NCI-H1436 treated with DMSO at 0.1 percent for 48 hours (cell line): ENCODE data around the gene AGPS.
"Not testable (repeated sequence)": the region's sequence is repeated elsewhere in the genome, so short reads cannot be mapped to it uniquely, and the experiment has no call there.

Experiments used
- DNase-seq: peaks from one replicate; lab custom pipeline; 2025; lab: John Stamatoyannopoulos, UW

The AGPS gene

DNA sequence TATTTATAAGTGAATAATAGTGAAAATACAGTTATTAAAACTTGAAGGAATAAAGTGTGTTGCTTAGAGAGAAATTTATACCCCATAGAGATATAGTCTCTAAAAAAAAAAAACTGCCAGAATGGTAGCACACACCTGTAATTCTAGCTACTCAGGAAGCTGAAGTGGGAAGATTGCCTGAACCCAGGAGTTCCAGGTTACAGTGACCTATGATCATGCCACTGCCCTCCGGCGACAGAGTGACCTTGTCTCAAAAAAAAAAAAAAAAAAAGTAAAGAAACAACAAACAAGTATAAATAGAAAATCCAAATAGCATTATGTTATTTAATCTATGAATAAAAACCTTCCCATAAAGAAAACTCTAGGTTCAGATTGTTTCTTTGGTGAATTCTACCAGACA lies 7.4 kb upstream of the AGPS start:
- DNase-seq, result no peak

DNA sequence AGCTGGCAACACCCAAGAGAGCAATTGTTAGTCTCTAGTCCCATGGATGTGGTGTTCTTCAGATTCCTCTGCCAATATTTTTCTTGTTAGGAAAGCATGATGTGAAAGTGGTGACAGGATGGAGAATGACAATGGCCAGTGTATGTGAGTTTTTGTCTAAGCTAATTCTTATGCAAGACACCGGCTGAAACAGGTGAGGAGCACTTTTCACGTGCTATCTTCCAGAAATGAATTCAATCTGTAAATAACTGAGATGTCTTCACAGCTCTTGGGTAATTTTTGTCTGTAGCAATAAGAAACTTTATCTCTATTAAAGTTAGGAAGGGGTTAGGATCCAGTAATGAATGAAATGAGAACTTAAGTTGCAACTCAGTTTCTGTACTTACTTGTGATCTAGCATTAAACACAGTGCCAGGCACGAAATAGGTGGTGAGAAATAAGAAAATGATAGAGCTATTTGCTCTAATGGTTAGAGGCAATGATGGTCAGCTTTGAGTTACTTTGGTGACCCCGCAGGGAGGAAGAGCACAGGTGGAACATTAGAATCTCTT lies 676 bp upstream of the AGPS start:
- DNase-seq, result no peak

DNA sequence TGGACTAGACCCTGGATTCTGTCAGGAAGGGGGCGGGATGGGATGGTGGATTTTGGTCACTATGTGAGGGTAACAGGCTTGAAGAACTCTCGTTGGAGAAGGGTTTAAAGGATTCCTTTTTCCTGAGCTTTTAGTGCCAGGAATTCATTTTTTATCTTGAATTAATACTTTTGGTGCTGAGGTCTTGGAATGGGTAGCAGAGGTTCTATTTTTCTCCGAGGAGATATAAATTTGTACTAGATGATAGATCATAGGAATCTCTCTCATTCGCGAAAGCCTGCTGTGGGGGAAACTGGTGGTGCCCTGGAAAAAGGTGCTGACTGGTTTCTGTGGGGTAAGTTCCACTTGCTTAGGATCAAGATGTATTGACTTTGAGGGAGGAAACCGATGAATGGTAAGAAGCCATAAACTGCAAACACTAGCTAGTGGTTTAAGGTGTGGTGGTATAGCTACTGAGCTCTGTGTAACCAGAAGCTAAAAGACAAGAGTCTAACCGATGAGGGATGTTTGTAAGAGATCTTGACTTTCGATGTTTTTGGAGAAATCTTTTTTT lies 706 bp downstream of the AGPS start:
- DNase-seq, result no peak

DNA sequence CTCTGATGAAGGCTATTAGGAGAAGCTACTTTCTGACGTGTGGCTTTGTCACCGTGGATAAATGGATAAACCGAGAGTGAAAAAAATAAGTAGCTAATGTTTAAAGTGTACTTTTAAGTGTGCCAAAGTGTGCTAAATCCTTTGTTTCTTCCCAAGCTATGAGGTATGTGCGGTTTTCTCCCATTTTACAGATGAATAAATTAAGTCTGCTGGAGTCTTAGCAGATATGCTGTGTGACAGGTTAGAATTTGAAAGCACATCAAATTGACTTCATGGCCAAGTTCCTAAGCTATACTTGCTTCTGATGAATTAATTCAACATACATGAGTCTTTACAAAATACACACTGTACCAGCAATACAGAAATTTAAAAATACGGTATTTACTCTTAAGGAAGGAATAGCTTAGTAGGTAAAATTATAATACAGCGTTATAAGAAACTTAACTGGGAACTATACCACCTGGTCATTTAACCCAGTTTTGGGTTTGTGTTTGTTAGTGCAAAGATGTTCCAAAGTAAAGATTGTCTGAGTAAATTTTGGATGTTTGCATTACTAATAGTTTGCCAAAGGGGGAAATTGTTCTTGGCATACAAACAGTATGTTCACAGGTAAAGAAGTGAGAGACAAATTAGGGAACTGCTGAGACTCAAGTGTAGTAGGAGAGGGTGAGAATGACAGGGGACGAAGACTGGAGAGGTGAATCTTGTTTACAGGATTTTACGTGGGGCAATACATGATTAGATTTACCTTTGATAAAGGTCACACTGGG lies 1.4 kb downstream of the AGPS start:
- no peak for DNase-seq

DNA sequence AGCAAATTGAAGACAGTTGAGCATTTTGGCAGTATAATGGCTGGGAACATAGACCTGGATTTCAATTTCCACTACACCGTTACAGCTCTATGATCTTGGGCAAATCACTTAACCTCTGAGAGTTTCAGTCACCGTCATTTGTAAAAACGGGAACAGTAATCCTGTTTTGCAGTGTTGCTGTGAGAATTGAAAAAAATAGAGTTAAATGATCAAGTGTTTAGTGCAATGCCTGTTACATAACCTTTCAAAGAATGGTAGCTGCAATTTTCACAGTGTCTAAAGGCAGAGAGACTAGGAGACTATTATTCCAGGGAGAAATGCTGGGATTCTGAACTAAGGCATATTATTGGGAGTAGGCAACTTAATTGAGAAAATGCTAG lies 2.0 kb downstream of the AGPS start:
- no peak for DNase-seq

DNA sequence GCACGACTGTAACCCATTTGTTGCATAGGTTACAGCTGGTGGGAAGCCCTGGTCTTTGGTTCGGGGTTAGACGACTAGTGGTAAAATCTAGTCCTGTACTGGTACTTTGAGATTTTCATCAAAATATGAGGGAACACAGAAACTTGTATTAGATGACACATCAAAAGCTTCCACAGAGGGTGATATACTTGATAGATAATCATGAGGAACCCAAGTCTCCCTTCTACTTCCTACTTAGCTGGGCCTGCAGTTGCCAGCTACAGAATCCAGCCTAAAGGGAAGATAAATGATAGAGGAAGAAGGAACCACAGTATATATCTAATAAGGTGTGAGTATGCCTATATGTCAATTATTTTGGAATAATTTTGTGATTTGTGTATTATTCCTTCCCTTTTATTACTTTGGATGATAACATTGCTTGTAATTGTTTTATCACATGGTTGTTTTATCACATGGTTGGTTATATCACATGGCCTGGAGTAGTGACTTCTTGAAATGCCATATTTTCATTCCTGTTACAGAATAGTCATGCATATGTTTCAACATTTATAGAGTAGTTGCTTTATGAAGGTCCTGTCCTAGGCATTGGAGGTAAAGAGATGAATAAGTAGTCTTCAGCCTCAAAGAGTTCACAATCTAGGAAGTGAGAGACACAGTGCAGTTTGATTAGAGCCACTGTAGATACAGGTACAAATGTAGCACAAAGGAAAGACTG lies 2.9 kb downstream of the AGPS start:
- no peak for DNase-seq

DNA sequence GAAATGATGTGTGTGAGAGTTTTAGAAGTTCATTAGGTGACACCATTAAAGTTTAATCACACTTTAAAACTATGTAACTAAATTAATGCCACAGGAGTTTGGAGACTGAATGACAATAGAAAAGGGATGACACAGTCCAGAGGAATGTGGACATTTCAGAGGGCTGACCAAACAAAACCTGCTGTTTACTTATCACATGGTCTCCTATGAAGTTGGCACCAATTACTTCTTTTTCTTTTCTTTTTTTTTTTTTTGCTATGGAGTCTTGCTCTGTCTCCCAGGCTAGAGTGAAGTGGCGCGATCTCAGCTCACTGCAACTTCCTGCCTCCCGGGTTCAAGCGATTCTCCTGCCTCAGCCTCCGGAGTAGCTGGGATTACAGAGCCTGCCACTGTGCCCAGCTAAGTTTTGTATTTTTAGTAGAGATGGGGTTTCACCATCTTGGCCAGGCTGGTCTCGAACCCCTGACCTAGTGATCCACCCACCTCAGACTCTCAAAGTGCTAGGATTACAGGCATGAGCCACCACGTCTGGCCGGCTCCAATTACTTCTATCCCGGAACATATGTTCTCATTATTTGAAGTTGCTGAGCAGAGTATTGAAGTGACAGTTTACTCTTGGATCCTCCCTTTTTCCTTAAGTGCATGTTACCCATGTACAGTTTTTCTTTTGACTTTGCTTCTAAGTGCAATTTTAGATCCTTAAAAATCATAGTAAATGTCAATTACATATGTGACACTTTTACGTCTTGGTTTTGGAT lies 4.3 kb downstream of the AGPS start:
- no peak for DNase-seq

DNA sequence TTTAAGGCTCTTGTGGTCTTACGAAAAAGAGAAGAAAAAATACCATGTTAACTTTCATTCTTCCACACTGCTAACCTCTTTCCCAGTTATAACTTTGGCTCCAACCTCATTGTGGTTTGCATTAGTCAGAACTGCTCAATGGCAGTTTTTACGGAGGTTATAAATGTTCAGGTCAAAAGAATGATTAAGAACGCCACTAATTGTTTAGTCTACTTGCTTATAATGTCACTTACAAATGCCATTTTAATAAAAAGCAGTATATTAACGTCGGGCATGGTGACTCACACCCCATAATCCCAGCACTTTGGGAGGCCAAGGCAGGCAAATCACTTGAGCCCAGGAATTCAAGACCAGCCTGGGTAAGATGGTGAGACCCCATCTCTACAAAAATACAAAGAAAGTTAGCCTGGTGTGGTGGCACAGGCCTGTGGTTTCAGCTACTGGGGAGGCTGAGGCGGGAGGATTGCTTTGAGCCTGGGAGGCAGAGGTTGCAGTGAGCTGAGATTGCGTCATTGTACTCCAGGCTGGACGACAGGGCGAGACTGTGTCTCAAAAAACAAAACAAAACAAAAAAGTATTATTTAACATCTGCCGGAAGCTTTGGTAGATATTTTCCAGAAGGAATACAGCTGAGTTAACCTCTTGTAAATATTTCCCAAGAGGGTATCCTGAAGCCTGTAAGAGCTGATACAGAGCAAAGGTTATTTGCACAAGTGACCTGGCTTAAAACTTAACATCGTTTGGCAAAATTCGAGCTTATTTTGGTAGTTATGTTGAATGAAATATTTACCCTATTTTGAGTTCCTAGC lies 5.1 kb downstream of the AGPS start:
- no peak for DNase-seq

DNA sequence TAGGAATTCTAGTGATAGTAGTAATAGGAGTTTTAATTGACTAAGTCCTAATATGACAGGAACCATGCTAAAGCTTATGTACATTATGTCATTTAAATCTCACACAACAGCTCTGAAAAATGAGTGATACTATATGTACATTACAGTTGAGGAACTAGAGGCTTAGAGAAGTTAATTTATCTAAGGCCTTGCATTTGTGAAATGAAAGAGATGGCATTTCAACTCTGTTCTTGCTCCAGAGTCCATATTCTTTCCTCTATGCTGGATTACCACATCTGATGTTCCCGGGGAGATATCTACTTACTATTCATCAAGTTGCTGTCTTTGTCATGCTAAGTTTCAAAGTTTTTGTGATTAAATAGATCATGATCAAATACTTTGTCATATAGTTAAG lies 5.7 kb downstream of the AGPS start:
- no peak for DNase-seq

DNA sequence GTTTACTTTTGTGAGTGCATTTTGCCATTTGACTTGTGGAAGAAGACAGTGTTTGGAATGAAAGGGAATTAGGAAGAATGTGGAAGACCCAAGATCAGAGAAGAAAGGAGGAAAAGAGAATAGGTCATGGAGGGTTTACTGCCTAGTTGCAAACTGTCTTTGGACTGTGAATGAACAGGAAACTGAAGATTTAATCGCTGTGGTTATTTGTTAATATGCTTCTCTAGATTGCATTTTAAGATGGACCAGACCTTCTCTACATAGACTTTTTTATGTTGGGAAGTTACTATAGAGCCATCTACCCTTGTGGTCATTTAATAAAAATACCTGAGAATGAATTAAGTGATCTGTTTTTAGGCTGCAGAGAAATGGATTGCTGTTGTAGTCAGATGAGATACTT lies 6.2 kb downstream of the AGPS start:
- DNase-seq, result no peak

DNA sequence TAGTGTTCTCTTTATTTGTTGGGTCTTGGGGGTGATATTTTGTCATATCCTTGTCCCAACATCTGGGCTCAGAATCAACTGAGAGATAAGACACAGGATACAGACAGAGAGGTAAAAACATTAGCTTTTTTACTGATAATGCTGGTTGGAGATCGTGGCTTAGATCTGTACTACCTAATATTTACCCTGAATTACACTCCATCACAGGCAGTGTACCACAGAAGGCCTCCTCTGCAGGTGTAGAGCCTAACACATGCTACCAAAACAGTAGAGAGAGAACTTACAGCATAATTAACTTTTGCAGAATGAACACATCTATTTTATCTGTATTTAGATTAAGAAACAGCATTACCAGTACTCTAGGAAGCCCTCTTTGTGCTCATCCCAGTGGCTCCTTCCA lies 6.8 kb downstream of the AGPS start:
- no peak for DNase-seq

DNA sequence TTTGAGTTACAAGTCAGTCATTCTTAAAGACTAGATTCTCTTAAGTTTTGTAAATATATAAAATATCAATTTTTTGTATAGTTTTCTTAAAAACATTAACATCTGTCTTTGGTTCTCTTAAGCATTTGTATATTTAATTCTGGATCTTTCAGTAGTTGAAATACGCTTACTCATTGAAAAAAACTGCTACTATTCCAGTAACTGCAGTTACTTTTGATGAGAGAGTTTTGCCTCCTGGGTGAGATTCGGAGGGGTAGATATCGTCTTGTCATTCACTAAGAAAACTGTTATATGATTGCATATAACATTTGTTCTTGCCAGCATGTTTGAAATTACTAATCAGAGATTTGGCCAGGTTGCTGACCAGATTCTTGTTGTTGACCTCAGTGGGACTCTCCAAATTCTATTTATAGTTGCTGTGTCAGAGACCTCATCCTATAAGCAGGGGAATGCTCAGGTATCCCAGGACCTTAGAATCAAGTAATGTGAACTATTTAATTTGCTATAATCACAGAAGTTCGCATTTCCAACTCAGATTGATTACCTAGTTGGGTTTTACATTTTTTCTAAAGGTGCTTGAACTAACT lies 7.9 kb downstream of the AGPS start:
- DNase-seq, result no peak

DNA sequence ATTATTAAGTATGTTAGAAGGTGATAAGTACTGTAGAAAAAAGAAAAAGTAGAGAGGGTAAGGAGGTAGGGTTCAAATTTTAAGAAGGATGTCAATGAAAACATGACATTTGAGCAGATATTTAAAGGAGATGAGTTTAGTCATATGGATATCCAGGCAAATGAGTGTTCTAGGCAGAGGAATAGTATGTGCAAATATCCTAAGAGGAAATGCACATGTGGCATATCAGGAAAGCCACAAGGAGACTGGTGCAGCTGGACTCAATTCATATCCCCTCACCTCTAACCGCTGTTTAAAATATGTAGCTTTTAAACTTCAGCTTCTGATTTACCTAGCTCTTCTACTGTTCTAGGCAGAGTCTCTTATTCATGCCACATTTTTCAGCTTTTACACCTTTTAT lies 9.5 kb downstream of the AGPS start:
- no peak for DNase-seq

DNA sequence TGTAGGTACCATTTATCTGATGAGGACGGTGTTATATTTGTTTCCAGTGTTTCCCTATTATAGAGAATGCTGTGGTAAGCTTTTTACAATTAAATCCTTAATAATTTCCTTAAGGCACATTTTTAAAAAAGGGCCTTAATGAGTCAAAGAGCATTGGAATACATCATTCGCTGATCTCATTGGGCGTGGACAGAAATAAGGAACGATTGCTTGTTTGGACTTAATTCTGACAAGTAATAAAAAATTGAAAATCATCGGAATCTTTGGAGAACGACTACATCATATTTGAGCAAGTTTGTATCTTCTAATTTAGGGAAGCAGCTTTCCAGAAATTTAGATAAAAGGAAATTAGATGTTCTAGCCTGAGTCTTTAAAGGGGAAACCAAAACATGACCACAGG lies 11.3 kb downstream of the AGPS start:
- no peak for DNase-seq

DNA sequence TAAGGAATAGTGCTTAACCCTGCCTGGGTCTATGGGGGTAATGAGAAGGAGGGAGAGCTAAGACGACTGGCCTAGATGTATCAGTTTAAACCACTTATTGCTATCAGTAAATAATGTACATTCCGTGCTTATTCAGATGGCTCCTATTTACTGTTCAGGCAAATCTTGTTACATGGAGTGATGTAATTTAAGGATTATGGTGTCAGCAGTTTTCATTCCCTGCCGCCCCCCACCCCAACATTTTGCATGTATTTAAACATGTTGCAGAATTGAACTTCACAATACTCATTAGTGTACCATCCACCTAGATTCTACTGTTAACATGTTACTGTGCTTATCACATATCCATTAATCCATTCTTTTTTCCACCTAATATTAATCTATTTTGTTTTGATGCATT lies 11.7 kb downstream of the AGPS start:
- no peak for DNase-seq

DNA sequence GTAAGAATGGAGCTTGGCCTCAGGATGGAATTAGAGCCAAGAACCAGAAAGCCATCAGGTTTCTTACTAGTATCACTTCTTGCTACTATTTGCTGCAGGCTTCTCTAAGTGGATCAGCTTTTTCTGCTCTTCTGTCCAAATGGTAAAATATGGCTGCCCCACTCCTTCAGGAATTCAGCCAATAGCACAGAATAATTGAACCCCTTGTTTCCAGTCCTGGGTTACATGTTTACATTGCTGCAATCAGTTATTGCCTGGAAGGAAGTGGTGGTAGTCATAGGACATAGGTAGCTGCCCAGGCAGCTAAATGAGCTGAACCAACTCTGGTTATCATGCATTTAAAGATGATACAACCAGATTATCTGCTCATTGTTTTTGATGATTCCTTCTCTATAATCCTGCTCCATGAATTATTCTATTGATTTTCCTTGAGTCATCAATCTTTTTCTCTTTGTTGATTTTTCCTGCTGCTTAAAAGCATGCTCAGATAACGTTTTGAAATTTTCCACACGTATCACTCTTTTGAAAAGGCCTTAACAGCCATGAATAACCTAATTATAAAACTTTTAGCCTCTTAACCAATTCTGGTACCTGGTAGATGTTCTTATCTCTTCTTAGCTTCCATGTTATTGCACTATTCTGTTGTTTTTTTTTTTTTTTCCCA lies 12.6 kb downstream of the AGPS start:
- no peak for DNase-seq

DNA sequence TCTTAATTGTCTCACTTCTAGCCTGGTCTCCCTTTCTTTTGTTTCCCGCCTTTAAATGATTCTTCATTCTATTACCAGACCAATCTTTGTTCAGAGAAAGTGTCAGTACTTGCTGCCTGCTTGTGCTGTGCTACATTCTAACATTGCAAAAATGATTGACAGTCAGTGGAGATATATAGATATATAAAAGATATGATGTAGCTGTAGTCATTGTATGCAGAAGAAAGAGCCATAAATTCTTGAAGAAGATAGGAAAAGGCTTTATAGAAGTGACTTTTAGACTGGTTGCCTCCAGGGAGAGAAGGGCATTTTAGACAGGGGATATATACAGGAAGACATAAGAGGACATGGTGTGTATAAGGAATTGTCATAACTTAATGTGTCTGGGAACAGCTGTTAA lies 13.6 kb downstream of the AGPS start:
- no peak for DNase-seq

DNA sequence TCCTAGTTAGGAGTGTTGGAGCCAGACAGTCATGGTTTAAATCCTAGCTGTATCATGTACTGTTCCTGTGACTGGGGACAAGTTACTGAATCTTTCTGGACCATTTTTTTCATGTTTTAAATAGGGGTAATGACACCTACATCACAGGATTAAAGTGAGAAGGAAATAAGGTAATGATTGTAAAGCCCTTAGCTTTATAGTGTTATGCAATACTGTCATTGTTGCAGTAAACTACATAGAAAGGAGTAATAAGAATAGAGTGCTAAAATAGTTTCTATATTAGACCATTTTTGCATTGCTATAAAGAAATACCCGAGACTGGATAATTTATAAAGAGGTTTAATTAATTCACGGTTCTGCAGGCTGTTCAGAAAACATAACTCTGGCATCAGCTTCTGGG lies 14.5 kb downstream of the AGPS start:
- DNase-seq, result no peak

DNA sequence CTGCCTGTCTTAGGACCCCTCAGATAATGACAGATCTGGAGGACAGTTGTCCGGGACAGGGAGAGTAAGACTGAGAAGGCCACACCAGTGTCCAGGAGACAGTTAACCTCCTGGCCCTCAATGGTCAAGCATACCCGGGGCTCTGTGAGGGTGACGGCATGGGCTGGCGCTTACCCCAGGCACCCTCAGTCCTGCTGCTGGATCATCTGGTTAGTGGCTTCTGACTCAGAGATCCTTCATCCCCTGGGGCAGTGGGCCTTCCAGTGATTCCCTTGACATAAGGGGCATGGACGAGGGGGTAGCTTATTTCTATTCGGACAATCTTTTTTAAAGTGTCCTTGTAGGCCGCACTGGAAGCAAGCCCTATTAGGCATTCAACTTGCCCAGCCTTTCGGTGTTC lies 18.1 kb downstream of the AGPS start:
- DNase-seq, result not testable (repeated sequence)

DNA sequence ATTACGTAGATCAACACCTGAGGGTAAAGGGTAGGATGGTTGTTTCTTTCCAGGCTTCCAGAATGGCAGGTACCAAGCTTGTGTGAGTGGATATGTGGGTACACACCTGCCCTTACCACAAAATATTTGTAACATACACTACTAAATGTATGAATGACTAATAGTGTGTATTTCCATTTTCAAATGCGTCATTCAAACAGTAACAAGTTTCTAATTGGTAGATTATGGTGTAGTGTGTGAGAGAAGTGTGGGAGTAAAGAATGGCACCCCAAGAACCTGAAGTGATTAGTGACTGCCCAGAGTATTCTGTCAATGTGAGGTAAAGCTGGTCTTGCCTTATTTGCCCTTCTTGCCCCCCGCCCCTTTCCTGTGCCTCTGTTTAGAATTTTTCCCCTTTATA lies 21.1 kb downstream of the AGPS start:
- no peak for DNase-seq

DNA sequence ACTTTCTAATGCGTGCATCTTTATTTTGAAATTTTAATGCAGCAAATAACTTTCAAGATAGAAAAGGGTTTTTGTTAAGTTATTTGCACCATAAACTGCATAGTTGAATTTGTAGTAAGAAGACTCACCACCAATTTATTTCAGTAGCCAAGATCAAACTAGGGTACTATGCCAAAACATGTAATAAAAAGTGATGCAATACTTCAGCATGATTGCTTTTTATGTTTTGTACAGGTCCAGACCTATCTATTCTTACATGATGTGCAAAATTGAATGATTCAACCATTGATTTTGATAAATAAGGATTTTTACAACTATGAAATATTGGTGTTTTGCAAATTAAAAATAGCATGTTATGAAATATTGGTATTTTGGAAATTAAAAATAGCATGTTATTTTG lies 26.7 kb downstream of the AGPS start:
- DNase-seq, result no peak
